Measurements from ENCODE around the gene NOTCH1.

DNA sequence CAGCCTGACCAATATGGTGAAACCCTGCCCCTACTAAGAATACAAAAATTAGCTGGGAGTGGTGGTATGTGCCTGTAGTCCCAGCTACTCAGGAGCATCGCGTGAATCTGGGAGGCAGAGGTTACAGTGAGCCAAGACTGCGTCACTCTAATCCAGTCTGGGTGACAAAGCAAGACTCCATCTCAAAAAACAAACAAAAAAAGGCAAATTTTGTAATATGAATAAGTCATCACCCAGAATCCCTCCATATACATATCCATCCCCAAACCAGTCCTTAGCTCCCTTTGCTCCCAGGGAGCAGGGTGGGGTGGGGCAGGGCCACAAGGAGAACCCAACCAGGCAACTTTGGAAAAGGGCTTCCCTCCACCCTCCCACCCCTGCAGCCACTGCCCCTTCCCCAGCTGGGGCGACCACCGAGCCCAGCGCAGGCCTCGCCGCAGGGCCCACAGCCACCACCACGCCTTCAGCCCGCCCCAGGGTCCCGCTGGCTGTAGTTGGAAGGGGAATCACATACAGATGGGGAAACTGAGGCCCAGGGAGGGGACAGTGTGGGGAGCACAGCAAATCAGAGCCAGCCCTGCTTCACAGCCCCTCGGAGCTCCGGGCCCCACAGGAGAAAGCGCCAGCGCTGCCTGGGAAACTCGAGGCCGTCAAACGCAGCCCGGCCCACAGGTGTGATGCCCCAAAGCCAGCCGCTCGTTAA is 7.8 kb downstream of the NOTCH1 start:
- TF ChIP-seq, protein P1, sequence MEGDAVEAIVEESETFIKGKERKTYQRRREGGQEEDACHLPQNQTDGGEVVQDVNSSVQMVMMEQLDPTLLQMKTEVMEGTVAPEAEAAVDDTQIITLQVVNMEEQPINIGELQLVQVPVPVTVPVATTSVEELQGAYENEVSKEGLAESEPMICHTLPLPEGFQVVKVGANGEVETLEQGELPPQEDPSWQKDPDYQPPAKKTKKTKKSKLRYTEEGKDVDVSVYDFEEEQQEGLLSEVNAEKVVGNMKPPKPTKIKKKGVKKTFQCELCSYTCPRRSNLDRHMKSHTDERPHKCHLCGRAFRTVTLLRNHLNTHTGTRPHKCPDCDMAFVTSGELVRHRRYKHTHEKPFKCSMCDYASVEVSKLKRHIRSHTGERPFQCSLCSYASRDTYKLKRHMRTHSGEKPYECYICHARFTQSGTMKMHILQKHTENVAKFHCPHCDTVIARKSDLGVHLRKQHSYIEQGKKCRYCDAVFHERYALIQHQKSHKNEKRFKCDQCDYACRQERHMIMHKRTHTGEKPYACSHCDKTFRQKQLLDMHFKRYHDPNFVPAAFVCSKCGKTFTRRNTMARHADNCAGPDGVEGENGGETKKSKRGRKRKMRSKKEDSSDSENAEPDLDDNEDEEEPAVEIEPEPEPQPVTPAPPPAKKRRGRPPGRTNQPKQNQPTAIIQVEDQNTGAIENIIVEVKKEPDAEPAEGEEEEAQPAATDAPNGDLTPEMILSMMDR (IDR thresholded peaks at IDR 0.05) = no peak
- TF ChIP-seq POLR2A (IDR thresholded peaks at IDR 0.05; ENCODE audit: low read depth) = no peak
